Measurements from ENCODE around the gene MYLIP. TPM values are rescaled to one million over a fixed set of nuclear protein-coding genes. Genes with fewer than 3 reads are reported as not detected.
A peak's percentile ranks its signal among the peaks of the same experiment; 100 is the strongest.

The MYLIP gene
- total RNA-seq, 1 donor from 2014 or later, result 39.5 TPM

- no peak for ATAC-seq
- Histone ChIP-seq H3K27me3 (no peaks in the 10 kb centered on the region), H3K4me3 (no peak overlapping the region), H3K9me3 (no peaks in the 10 kb centered on the region), H3K4me1 (peaks cover 6% of the 10 kb centered on the region), H3K36me3 (no peaks in the 10 kb centered on the region), H3K27ac (no peak overlapping the region)
- no peak for TF ChIP-seq CTCF (IDR thresholded peaks at IDR 0.05)
- no peak for DNase-seq
- intact Hi-C loops (cut with DNase I), result no loop called here
Observed at GRCh38 chr6:16163535-16164300, 34.8 kb downstream of the MYLIP start.

- DNase-seq (no peak), ATAC-seq (no peak)
- no peak for TF ChIP-seq CTCF (IDR thresholded peaks at IDR 0.05)
- Histone ChIP-seq H3K4me1 (peaks cover 7% of the 10 kb centered on the region), H3K27ac (no peak overlapping the region), H3K4me3 (no peak overlapping the region), H3K36me3 (no peaks in the 10 kb centered on the region), H3K27me3 (no peaks in the 10 kb centered on the region), H3K9me3 (no peaks in the 10 kb centered on the region)
- intact Hi-C loops (cut with DNase I), result no loop called here
Observed at GRCh38 chr6:16165641-16166040, 36.8 kb downstream of the MYLIP start.

- Histone ChIP-seq H3K27ac (no peak overlapping the region), H3K4me3 (no peak overlapping the region), H3K27me3 (no peaks in the 10 kb centered on the region), H3K9me3 (no peaks in the 10 kb centered on the region), H3K36me3 (no peaks in the 10 kb centered on the region), H3K4me1 (peaks cover 7% of the 10 kb centered on the region)
- ATAC-seq (no peak), DNase-seq (no peak)
- intact Hi-C loops (cut with DNase I), result no loop called here
- no peak for TF ChIP-seq CTCF (IDR thresholded peaks at IDR 0.05)
Observed at GRCh38 chr6:16166871-16167608, 38.2 kb downstream of the MYLIP start.

- DNase-seq (no peak), ATAC-seq (peak; percentile 93)
- Histone ChIP-seq H3K4me3 (no peak overlapping the region), H3K27ac (no peak overlapping the region), H3K4me1 (peaks cover 7% of the 10 kb centered on the region), H3K36me3 (no peaks in the 10 kb centered on the region), H3K9me3 (no peaks in the 10 kb centered on the region), H3K27me3 (no peaks in the 10 kb centered on the region)
- intact Hi-C loops (cut with DNase I), result no loop called here
- no peak for TF ChIP-seq CTCF (IDR thresholded peaks at IDR 0.05)
Observed at GRCh38 chr6:16168121-16168520, 39.2 kb downstream of the MYLIP start.

GRCh38 chr6:16168858-16169257 lies 40.0 kb downstream of the MYLIP start:
- TF ChIP-seq CTCF (IDR thresholded peaks at IDR 0.05), result peak; percentile 46
- Histone ChIP-seq H3K9me3 (no peaks in the 10 kb centered on the region), H3K27me3 (no peaks in the 10 kb centered on the region), H3K27ac (no peak overlapping the region), H3K36me3 (no peaks in the 10 kb centered on the region), H3K4me3 (no peak overlapping the region), H3K4me1 (peaks cover 7% of the 10 kb centered on the region)
- intact Hi-C loops (cut with DNase I), result no loop called here
- ATAC-seq (peak; percentile 40), DNase-seq (no peak)

Measured in upper lobe of right lung (tissue), 1 donor.